Chondrocyte (in vitro differentiated cells): ENCODE data around the gene SUCNR1. TPM values are rescaled to one million over a fixed set of nuclear protein-coding genes. Genes with fewer than 3 reads are reported as not detected.

Source experiments
- DNase-seq: peaks from one replicate; pipeline ENCODE4 v3.0.0; 2021; ENCODE audit warnings: mixed read lengths, low spot score
- H3K27ac Mint-ChIP-seq: one replicate; pipeline ENCODE4 v1.8.0; 2021; ENCODE audit warnings: mild to moderate bottlenecking, moderate library complexity, mixed read lengths; ENCODE audit not compliant: unreplicated experiment
- H3K27me3 Mint-ChIP-seq: 2 replicates; pipeline ENCODE4 v1.8.0; 2021; ENCODE audit warnings: low read depth, mixed read lengths
- H3K36me3 Mint-ChIP-seq: 2 replicates; pipeline ENCODE4 v1.8.0; 2021; ENCODE audit warnings: low read depth, mixed read lengths
- H3K4me1 Mint-ChIP-seq: 2 replicates; pipeline ENCODE4 v1.8.0; 2021; ENCODE audit warnings: low read depth, mild to moderate bottlenecking, mixed read lengths
- H3K4me3 Mint-ChIP-seq: one replicate; pipeline ENCODE4 v1.8.0; 2021; ENCODE audit warnings: mild to moderate bottlenecking, moderate library complexity, mixed read lengths; ENCODE audit not compliant: unreplicated experiment
- H3K9me3 Mint-ChIP-seq: 2 replicates; pipeline ENCODE4 v1.8.0; 2021; ENCODE audit warnings: low read depth, mixed read lengths
- CTCF ChIP-seq: fragments of 200-600 bp; sonication (generic); IDR thresholded peaks from 2 replicates; pipeline ENCODE4 v1.5.0; 2021; ENCODE audit warnings: antibody characterized with exemption, mild to moderate bottlenecking, moderate library complexity
- total RNA-seq: library from RNA; stranded (reverse); gene quantifications from 3 replicates; pipeline ENCODE4 v1.2.1, GENCODE V29; 2021

SUCNR1 gene
- total RNA-seq, 1 donor from 2014 or later: 0.12 TPM

- Mint-ChIP-seq H3K27me3 (no peaks in the 10 kb centered on the region), H3K9me3 (peaks cover 9% of the 10 kb centered on the region), H3K4me1 (peaks cover 12% of the 10 kb centered on the region), H3K27ac (no peak overlapping the region), H3K36me3 (no peaks in the 10 kb centered on the region), H3K4me3 (no peak overlapping the region)
- TF ChIP-seq CTCF: no peak
- no peak for DNase-seq
Observed at GRCh38 chr3:151916781-151917180, 43.3 kb downstream of the SUCNR1 start.

GRCh38 chr3:151918253-151919029, 45.0 kb downstream of the SUCNR1 start:
- H3K27me3 Mint-ChIP-seq: no peaks in the 10 kb centered on the region
- no peak overlapping the region for H3K27ac Mint-ChIP-seq
- peaks cover 5% of the 10 kb centered on the region for H3K9me3 Mint-ChIP-seq
- H3K4me1 Mint-ChIP-seq: peaks cover 7% of the 10 kb centered on the region
- H3K36me3 Mint-ChIP-seq: no peaks in the 10 kb centered on the region
- TF ChIP-seq CTCF: peak; percentile 92
- H3K4me3 Mint-ChIP-seq: no peak overlapping the region
- DNase-seq: no peak

- H3K27ac Mint-ChIP-seq: no peak overlapping the region
- no peaks in the 10 kb centered on the region for H3K36me3 Mint-ChIP-seq
- DNase-seq: no peak
- peaks cover 5% of the 10 kb centered on the region for H3K9me3 Mint-ChIP-seq
- H3K4me1 Mint-ChIP-seq: peaks cover 12% of the 10 kb centered on the region
- TF ChIP-seq CTCF: no peak
- H3K27me3 Mint-ChIP-seq: no peaks in the 10 kb centered on the region
- H3K4me3 Mint-ChIP-seq: no peak overlapping the region
Observed at GRCh38 chr3:151919030-151919328, 45.5 kb downstream of the SUCNR1 start.

- Mint-ChIP-seq H3K27ac (no peak overlapping the region), H3K4me1 (peaks cover 16% of the 10 kb centered on the region), H3K27me3 (no peaks in the 10 kb centered on the region), H3K36me3 (no peaks in the 10 kb centered on the region), H3K9me3 (peaks cover 5% of the 10 kb centered on the region), H3K4me3 (no peak overlapping the region)
- no peak for TF ChIP-seq CTCF
- no peak for DNase-seq
Observed at GRCh38 chr3:151919446-151919845, 46.0 kb downstream of the SUCNR1 start.

- Mint-ChIP-seq H3K4me3 (no peak overlapping the region), H3K9me3 (peaks cover 5% of the 10 kb centered on the region), H3K36me3 (no peaks in the 10 kb centered on the region), H3K27ac (peak overlapping the region; percentile 84), H3K27me3 (no peaks in the 10 kb centered on the region), H3K4me1 (peaks cover 45% of the 10 kb centered on the region)
- TF ChIP-seq CTCF: no peak
- DNase-seq: no peak
Observed at GRCh38 chr3:151923901-151924300, 50.5 kb downstream of the SUCNR1 start.
